ENCODE measurements around the gene EPN3. TPM values are rescaled to one million over a fixed set of nuclear protein-coding genes. Genes with fewer than 3 reads are reported as not detected.

EPN3 gene
- total and polyA plus RNA-seq, 2 donors (not counting 1 experiment from before 2014, with no cell fraction given): not detected

- no peaks in the 10 kb centered on the region for H3K36me3 ChIP-seq (replicated peaks in 1 of 2; ENCODE audit: control extremely low read depth in 1 of 2, control insufficient read depth in 1 of 2, extremely low read depth in 1 of 2, insufficient read depth in 2 of 2, low read length in 1 of 2)
- intact Hi-C loops (cut with micrococcal nuclease): no loop called here
- POLR2A ChIA-PET: no interaction called here
- Mint-ChIP-seq H3K4me1 (peaks cover 26% of the 10 kb centered on the region), H3K27me3 (peaks cover 11% of the 10 kb centered on the region), H3K4me3 (no peak overlapping the region), H3K9me3 (ENCODE audit: insufficient read depth) (no peaks in the 10 kb centered on the region), H3K27ac (no peak overlapping the region)
- no peak overlapping the region for H2AFZ ChIP-seq (ENCODE audit: insufficient read depth, low read depth, low read length, poor library complexity, severe bottlenecking)
- no peak overlapping the region for H3K4me3 ChIP-seq (ENCODE audit: control extremely low read depth in 1 of 5, extremely low read depth in 1 of 5, insufficient read depth in 1 of 5, low read depth in 2 of 5, low read length in 4 of 5)
- ATAC-seq (ENCODE audit: low read depth): no peak
- H3K9me3 ChIP-seq (ENCODE audit: control extremely low read depth in 1 of 3, control insufficient read depth in 2 of 3, insufficient read depth in 1 of 3, low read length in 2 of 3): peaks cover 0 to 22% (median 0%) of the 10 kb centered on the region in 3 donors
- no peaks in the 10 kb centered on the region for H3K79me2 ChIP-seq (ENCODE audit: control insufficient read depth, insufficient read depth, low read length)
- no peak overlapping the region for H3K4me2 ChIP-seq (replicated peaks; ENCODE audit: low read depth, low read length, poor library complexity, severe bottlenecking)
- CTCF ChIA-PET: no interaction called here
- 93% methylated on average over 3 of the region's 4 CpGs for WGBS (ENCODE audit: insufficient coverage)
- DNase-seq: no peak
- peaks cover 33 to 34% of the 10 kb centered on the region in 2 donors for H3K4me1 ChIP-seq (ENCODE audit: control insufficient read depth in 2 of 2, insufficient read depth in 2 of 2, low read length in 2 of 2)
- H3K9ac ChIP-seq (ENCODE audit: low read length): no peak overlapping the region
- peaks cover 0 to 62% (median 25%) of the 10 kb centered on the region in 4 experiments for H3K27me3 ChIP-seq (replicated peaks in 1 of 4; ENCODE audit: control extremely low read depth in 1 of 4, control insufficient read depth in 3 of 4, insufficient read depth in 4 of 4, low read length in 3 of 4)
- peaks cover 8% of the 10 kb centered on the region for H4K20me1 ChIP-seq (ENCODE audit: control insufficient read depth, insufficient read depth, low read length, poor library complexity, severe bottlenecking)
- H3K27ac ChIP-seq (ENCODE audit: low read length in 2 of 2): no peak overlapping the region
- TF ChIP-seq EZH2 (IDR thresholded peaks at IDR 0.05; ENCODE audit: borderline replicate concordance, insufficient read depth, low read depth, low read length, poor library complexity, severe bottlenecking): no peak
- no peak for TF ChIP-seq CTCF (IDR thresholded peaks at IDR 0.05)
These were observed 25.1 kb downstream of the EPN3 start for GRCh38 chr17:50557630-50558029.

- peaks cover 34 to 35% of the 10 kb centered on the region in 2 donors for H3K4me1 ChIP-seq (ENCODE audit: control insufficient read depth in 2 of 2, insufficient read depth in 2 of 2, low read length in 2 of 2)
- ChIA-PET POLR2A (no interaction called here), CTCF (no interaction called here)
- peaks cover 0 to 67% (median 29%) of the 10 kb centered on the region in 4 experiments for H3K27me3 ChIP-seq (replicated peaks in 1 of 4; ENCODE audit: control extremely low read depth in 1 of 4, control insufficient read depth in 3 of 4, insufficient read depth in 4 of 4, low read length in 3 of 4)
- no peak overlapping the region for H2AFZ ChIP-seq (ENCODE audit: insufficient read depth, low read depth, low read length, poor library complexity, severe bottlenecking)
- TF ChIP-seq EZH2 (IDR thresholded peaks at IDR 0.05; ENCODE audit: borderline replicate concordance, insufficient read depth, low read depth, low read length, poor library complexity, severe bottlenecking) (no peak), CTCF (IDR thresholded peaks at IDR 0.05) (no peak)
- intact Hi-C loops (cut with micrococcal nuclease): no loop called here
- no peak overlapping the region for H3K4me2 ChIP-seq (replicated peaks; ENCODE audit: low read depth, low read length, poor library complexity, severe bottlenecking)
- no peak overlapping the region for H3K4me3 ChIP-seq (ENCODE audit: control extremely low read depth in 1 of 5, extremely low read depth in 1 of 5, insufficient read depth in 1 of 5, low read depth in 2 of 5, low read length in 4 of 5)
- H3K9me3 ChIP-seq (ENCODE audit: control extremely low read depth in 1 of 3, control insufficient read depth in 2 of 3, insufficient read depth in 1 of 3, low read length in 2 of 3): peaks cover 0 to 26% (median 0%) of the 10 kb centered on the region in 3 donors
- Mint-ChIP-seq H3K27ac (no peak overlapping the region), H3K4me3 (peak overlapping the region; percentile 87), H3K27me3 (peaks cover 11% of the 10 kb centered on the region), H3K4me1 (peaks cover 26% of the 10 kb centered on the region), H3K9me3 (ENCODE audit: insufficient read depth) (no peaks in the 10 kb centered on the region)
- H4K20me1 ChIP-seq (ENCODE audit: control insufficient read depth, insufficient read depth, low read length, poor library complexity, severe bottlenecking): peaks cover 8% of the 10 kb centered on the region
- no peak overlapping the region for H3K27ac ChIP-seq (ENCODE audit: low read length in 2 of 2)
- DNase-seq (no peak), ATAC-seq (ENCODE audit: low read depth) (no peak)
- H3K9ac ChIP-seq (ENCODE audit: low read length): no peak overlapping the region
- WGBS (ENCODE audit: insufficient coverage): 96% methylated on average over 4 of the region's 4 CpGs
- no peaks in the 10 kb centered on the region for H3K36me3 ChIP-seq (replicated peaks in 1 of 2; ENCODE audit: control extremely low read depth in 1 of 2, control insufficient read depth in 1 of 2, extremely low read depth in 1 of 2, insufficient read depth in 2 of 2, low read length in 1 of 2)
- H3K79me2 ChIP-seq (ENCODE audit: control insufficient read depth, insufficient read depth, low read length): no peaks in the 10 kb centered on the region
These were observed 25.6 kb downstream of the EPN3 start for GRCh38 chr17:50558091-50558490.

All from B cell (primary cell).